AG10803 (cell line): Measurements from ENCODE around the gene TMEM150C.

Experiments used
- DNase-seq: peaks from one replicate; pipeline ENCODE4 v3.0.0; 2010; ENCODE audit warnings: low read depth
- H3K4me3 ChIP-seq: 2 replicates; pipeline ENCODE4 v1.5.1; 2011; ENCODE audit warnings: mild to moderate bottlenecking, low read length, control low read depth
- TF ChIP-seq, protein P1 (sequence below): conservative IDR thresholded peaks from 2 replicates; pipeline ENCODE4 v1.5.1; 2011; ENCODE audit warnings: mild to moderate bottlenecking, low read length, control low read depth, inconsistent platforms

The TMEM150C gene

DNA sequence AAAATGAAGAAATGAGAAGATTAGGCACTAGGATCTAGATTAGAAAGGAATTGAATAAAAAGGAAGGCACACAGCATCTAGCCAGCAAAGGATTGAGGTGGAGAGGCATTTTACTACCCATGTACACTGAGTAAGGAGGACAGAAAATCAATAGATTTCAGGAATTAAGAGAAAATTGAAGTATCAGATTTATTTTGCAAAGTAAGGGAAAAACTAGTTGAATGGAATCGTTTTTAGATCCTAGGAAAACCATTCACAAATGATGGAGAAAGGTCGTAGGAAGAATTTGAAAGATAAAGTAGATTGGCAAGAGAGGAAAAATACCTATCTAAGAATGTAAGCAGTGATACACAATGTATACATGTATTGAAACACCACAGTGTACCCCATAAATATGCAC, 100.1 kb downstream of the TMEM150C start:
- TF ChIP-seq, protein P1, sequence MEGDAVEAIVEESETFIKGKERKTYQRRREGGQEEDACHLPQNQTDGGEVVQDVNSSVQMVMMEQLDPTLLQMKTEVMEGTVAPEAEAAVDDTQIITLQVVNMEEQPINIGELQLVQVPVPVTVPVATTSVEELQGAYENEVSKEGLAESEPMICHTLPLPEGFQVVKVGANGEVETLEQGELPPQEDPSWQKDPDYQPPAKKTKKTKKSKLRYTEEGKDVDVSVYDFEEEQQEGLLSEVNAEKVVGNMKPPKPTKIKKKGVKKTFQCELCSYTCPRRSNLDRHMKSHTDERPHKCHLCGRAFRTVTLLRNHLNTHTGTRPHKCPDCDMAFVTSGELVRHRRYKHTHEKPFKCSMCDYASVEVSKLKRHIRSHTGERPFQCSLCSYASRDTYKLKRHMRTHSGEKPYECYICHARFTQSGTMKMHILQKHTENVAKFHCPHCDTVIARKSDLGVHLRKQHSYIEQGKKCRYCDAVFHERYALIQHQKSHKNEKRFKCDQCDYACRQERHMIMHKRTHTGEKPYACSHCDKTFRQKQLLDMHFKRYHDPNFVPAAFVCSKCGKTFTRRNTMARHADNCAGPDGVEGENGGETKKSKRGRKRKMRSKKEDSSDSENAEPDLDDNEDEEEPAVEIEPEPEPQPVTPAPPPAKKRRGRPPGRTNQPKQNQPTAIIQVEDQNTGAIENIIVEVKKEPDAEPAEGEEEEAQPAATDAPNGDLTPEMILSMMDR = no peak
- no peak overlapping the region for H3K4me3 ChIP-seq

DNA sequence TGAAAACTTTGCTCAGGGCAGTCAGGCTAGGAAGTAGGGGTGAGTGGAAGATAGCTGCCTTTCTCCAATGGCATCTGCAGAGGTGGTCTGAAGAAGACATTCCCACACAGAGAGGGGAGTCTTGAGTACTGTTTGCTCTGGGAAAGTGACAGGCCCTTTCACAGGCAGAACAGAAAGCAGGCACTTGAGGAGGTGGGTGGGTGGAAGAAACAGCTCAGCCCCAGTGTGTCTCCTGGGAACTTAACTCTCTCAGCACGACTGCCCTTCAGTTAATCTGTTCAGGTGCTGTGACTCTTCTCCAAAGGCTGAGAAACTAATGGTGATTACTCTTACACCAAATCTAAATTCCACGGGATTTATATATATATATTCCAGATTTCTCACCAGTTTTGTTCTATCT, 103.1 kb downstream of the TMEM150C start:
- TF ChIP-seq, protein P1 = no peak
- DNase-seq = no peak
- H3K4me3 ChIP-seq = no peak overlapping the region

More for the DNA sequence above, 100.1 kb downstream of the TMEM150C start:
- no peak for DNase-seq

DNA sequence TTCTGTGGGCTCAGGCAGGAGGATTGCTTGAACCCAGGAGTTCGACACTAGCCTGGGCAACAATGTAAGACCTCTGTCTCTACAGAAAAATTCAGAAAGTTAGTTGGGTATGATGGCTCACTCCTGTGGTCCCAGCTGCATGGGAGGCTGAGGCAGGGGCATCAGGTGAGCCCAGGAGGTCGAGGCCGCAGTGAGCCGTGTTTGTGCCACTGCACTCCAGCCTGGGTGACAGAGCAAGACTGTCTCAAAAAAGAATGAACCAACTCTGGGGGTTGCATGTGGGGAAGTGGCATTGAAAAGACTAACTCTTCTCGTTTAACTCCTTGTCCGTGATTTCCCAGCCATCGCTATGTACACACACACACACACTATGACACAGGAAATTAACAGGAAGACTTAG, 104.5 kb downstream of the TMEM150C start:
- no peak for DNase-seq
- TF ChIP-seq, protein P1 = no peak
- H3K4me3 ChIP-seq = no peak overlapping the region

DNA sequence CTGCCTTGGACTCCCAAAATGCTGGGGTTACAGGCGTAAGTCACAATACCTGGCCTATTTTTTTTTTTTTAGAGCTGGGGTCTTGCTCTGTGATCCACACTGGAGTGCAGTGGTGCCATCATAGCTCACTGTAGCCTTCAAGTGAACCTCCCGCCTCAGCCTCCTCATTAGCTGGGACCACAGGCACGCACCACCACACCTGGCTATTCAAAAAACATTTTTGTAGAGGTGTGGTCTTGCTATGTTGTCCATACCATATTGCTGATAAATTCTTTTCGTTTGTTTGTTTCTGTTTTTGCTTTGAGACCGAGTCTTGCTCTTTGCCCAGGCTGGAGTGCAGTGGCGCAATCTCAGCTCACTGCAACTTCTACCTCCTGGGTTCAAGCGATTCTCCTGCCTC, 109.8 kb downstream of the TMEM150C start:
- no peak overlapping the region for H3K4me3 ChIP-seq
- TF ChIP-seq, protein P1 = no peak
- DNase-seq = no peak

DNA sequence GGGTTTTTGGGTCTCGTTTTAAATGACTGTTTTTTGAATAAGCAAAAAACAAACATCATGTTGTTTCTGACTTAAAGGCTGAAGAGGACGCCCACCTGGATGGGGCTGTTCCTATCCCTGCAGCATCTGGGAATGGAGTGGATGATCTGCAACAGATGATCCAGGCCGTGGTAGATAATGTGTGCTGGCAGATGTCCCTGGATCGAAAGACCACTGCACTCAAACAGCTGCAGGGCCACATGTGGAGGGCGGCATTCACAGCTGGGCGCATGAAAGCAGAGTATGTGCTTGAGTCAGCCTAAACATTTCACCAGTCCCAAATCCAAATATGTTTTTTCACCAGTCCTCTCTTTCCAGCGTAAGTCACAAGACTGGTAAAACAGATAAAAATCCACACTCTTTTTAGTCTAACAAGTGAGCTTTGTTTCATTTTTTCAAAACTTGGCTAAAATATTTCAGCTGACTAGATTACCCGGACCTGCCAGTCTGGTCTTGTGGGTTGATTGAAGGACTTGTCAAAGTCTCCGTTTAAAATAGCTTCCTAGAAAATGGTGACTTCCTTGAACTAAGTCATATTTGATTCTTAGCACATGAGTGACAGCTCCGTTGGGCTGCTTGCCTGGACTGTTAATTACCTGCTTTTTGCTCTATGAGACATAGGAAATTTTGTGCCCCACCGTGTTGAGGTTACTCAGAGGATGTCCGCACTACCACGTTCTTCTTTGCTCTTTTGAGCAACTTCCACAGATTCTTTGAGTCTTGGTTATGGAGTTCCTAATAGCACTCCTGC, 110.6 kb downstream of the TMEM150C start:
- TF ChIP-seq, protein P1 = no peak
- no peak overlapping the region for H3K4me3 ChIP-seq
- peak; percentile 17 for DNase-seq

DNA sequence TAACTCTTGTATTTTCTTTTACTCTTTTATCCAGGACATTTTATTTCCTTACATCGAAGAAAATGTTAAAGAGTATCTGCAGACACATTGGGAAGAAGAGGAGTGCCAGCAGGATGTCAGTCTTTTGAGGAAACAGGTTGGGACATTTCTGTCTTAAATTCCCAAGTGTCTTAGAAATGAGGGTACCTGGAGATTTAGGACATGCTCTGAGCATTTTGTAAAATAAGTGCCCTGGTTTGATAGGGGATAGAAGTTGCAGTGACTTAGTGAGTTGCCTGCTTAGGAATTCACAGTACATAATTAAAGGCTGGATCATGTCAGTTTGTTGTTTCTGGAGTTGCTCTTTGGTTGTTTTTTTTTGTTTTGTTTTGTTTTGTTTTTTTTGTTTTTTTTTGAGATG, 113.9 kb downstream of the TMEM150C start:
- TF ChIP-seq, protein P1 = no peak
- DNase-seq = no peak
- H3K4me3 ChIP-seq = no peak overlapping the region

DNA sequence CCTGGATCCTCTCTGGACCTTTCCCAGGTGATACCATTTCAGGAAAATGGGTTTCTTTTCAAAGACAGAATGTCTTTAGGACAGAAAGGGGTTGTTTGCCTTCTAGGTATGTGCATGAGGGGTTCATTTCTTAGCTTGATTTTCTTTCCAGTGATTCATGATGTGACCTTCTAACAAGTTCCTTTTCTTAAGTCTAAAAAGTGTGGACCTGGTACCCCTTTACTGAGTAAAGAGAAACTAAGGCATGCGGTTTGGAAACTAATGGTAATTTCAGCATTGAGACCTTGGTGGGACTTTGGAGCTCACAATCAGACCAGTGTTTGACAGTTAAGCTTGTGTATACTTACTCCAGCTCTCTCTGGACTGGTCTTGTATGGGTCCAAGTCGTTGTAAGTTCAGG, 122.7 kb downstream of the TMEM150C start:
- TF ChIP-seq, protein P1 = no peak
- no peak for DNase-seq
- no peak overlapping the region for H3K4me3 ChIP-seq
